OCI-LY7 (cell line): Measurements from ENCODE around the gene COL4A5.

Source experiments
- EZH2phosphoT487 ChIP-seq: fragments of 200-600 bp; sonication (generic); IDR thresholded peaks from 2 replicates; pipeline ENCODE4 v1.6.1; 2018; ENCODE audit warnings: low read depth, borderline replicate concordance, mild to moderate bottlenecking, mixed run types, antibody characterized with exemption, low read length, moderate library complexity, mixed read lengths
- TF ChIP-seq, protein P1 (sequence below): fragments of 200-600 bp; sonication (generic); conservative IDR thresholded peaks from 2 replicates; pipeline ENCODE4 v1.5.1; 2014; ENCODE audit warnings: mild to moderate bottlenecking, antibody characterized with exemption, low read length, moderate library complexity, mixed read lengths

- TF ChIP-seq, protein P1, sequence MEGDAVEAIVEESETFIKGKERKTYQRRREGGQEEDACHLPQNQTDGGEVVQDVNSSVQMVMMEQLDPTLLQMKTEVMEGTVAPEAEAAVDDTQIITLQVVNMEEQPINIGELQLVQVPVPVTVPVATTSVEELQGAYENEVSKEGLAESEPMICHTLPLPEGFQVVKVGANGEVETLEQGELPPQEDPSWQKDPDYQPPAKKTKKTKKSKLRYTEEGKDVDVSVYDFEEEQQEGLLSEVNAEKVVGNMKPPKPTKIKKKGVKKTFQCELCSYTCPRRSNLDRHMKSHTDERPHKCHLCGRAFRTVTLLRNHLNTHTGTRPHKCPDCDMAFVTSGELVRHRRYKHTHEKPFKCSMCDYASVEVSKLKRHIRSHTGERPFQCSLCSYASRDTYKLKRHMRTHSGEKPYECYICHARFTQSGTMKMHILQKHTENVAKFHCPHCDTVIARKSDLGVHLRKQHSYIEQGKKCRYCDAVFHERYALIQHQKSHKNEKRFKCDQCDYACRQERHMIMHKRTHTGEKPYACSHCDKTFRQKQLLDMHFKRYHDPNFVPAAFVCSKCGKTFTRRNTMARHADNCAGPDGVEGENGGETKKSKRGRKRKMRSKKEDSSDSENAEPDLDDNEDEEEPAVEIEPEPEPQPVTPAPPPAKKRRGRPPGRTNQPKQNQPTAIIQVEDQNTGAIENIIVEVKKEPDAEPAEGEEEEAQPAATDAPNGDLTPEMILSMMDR, result no peak
- TF ChIP-seq EZH2phosphoT487, result no peak
Observed at GRCh38 chrX:108671526-108671925, 231.9 kb downstream of the COL4A5 start.
